A673 (cell line): Measurements from ENCODE around the gene YBX3. TPM values are rescaled to one million over a fixed set of nuclear protein-coding genes. Genes with fewer than 3 reads are reported as not detected.

Source experiments
- BruUV-seq: library from RNA; stranded (reverse); fragments of 400-500 nt; replicated peaks from 2 replicates; lab custom pipeline; 2021; lab: Mats Ljungman, UMichigan
- CTCF ChIA-PET: fragments of 300-600 bp; sonication (Branson Sonifier 250); formaldehyde crosslinking; loops from one replicate; lab custom pipeline; 2022; ENCODE audit warnings: antibody characterized with exemption; lab: Charles Lee
- POLR2A ChIA-PET: fragments of 300-600 bp; sonication (Branson Sonifier 250); formaldehyde crosslinking; loops from one replicate; lab custom pipeline; 2022; ENCODE audit warnings: antibody characterized with exemption; ENCODE audit not compliant: low non-redundant PET; lab: Charles Lee
- DNase-seq: peaks from one replicate; pipeline ENCODE4 v3.0.0-alpha.2; 2015; ENCODE audit warnings: low spot score
- H3K27ac ChIP-seq: fragments of 200-600 bp; sonication (generic); 2 replicates; pipeline ENCODE4 v1.5.1; 2016; ENCODE audit warnings: mixed run types, low read depth, mild to moderate bottlenecking, mixed read lengths, antibody characterized with exemption, low read length; ENCODE audit not compliant: poor library complexity, severe bottlenecking
- H3K27me3 ChIP-seq: fragments of 200-600 bp; sonication (generic); replicated peaks from 2 replicates; pipeline ENCODE4 v1.6.1; 2017; ENCODE audit warnings: mixed run types, low read depth, mild to moderate bottlenecking, mixed read lengths, antibody characterized with exemption, low read length; ENCODE audit not compliant: insufficient read depth, poor library complexity
- H3K36me3 ChIP-seq: fragments of 200-600 bp; sonication (generic); 2 replicates; pipeline ENCODE4 v1.6.1; 2016; ENCODE audit warnings: mixed run types, mild to moderate bottlenecking, mixed read lengths, antibody characterized with exemption, low read length; ENCODE audit not compliant: insufficient read depth, poor library complexity, severe bottlenecking
- H3K4me1 ChIP-seq: fragments of 200-600 bp; sonication (generic); 2 replicates; pipeline ENCODE4 v1.6.1; 2017; ENCODE audit warnings: mixed run types, mild to moderate bottlenecking, mixed read lengths, antibody characterized with exemption, low read length; ENCODE audit not compliant: insufficient read depth, poor library complexity, severe bottlenecking
- H3K4me3 ChIP-seq: fragments of 200-600 bp; sonication (generic); 2 replicates; pipeline ENCODE4 v1.5.1; 2016; ENCODE audit warnings: low read depth, mixed run types, mild to moderate bottlenecking, mixed read lengths, low read length; ENCODE audit not compliant: poor library complexity, severe bottlenecking
- H3K9me3 ChIP-seq: fragments of 200-600 bp; sonication (generic); 2 replicates; pipeline ENCODE4 v1.6.1; 2016; ENCODE audit warnings: mixed run types, low read depth, mild to moderate bottlenecking, mixed read lengths, antibody characterized with exemption, low read length; ENCODE audit not compliant: poor library complexity, severe bottlenecking
- EZH2 ChIP-seq: fragments of 200-600 bp; sonication (generic); IDR thresholded peaks from 2 replicates; pipeline ENCODE4 v1.6.1; 2017; ENCODE audit warnings: borderline replicate concordance, low read depth, mild to moderate bottlenecking, mixed read lengths, antibody characterized with exemption, low read length; ENCODE audit not compliant: poor library complexity, severe bottlenecking
- intact Hi-C: fragments of 100-400 bp; cut with micrococcal nuclease; formaldehyde crosslinking; loops from one replicate; pipeline ENCODE4 v1.10.0; 2022; ENCODE audit not compliant: unreplicated experiment
- total RNA-seq: library from RNA; stranded (reverse); gene quantifications from 2 replicates; pipeline ENCODE4 v1.2.3, GENCODE V29; 2021
- TF ChIP-seq, protein P1 (sequence below): fragments of 300-800, 200-600 bp; sonication (generic); conservative IDR thresholded peaks from 2 replicates; pipeline ENCODE4 v1.5.1; 2017; ENCODE audit warnings: low read depth, mild to moderate bottlenecking, antibody characterized with exemption, low read length, moderate library complexity, mixed read lengths

The YBX3 gene
- total RNA-seq, 1 experiment from 2014 or later, result 288 TPM

DNA sequence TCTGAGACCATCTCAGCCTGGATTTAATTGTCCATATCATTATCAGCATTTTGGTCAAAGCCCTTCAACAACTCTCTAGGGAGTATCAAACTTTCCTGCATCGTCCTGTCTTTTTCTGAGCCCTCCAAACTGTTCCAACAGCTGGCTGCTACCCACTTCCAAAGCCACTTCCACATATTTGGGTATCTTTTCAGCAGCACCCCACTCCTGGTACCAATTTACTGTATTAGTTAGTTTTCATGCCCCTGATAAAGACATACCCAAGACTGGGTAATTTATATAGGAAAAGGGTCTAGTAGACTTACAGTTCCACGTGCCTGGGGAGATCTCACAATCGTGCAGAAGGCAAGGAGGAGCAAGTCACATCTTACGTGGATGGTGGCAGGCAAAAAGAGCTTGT, 33.1 kb upstream of the YBX3 start:
- H3K27me3 ChIP-seq, result peaks cover 24% of the 10 kb centered on the region
- intact Hi-C loops, result no loop called here
- H3K9me3 ChIP-seq, result peaks cover 11% of the 10 kb centered on the region
- no peaks in the 10 kb centered on the region for H3K36me3 ChIP-seq
- H3K27ac ChIP-seq, result no peak overlapping the region
- no peaks in the 10 kb centered on the region for H3K4me1 ChIP-seq
- H3K4me3 ChIP-seq, result no peak overlapping the region
- no peak for DNase-seq
- POLR2A ChIA-PET, result no interaction called here
- TF ChIP-seq, protein P1, sequence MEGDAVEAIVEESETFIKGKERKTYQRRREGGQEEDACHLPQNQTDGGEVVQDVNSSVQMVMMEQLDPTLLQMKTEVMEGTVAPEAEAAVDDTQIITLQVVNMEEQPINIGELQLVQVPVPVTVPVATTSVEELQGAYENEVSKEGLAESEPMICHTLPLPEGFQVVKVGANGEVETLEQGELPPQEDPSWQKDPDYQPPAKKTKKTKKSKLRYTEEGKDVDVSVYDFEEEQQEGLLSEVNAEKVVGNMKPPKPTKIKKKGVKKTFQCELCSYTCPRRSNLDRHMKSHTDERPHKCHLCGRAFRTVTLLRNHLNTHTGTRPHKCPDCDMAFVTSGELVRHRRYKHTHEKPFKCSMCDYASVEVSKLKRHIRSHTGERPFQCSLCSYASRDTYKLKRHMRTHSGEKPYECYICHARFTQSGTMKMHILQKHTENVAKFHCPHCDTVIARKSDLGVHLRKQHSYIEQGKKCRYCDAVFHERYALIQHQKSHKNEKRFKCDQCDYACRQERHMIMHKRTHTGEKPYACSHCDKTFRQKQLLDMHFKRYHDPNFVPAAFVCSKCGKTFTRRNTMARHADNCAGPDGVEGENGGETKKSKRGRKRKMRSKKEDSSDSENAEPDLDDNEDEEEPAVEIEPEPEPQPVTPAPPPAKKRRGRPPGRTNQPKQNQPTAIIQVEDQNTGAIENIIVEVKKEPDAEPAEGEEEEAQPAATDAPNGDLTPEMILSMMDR, result no peak
- TF ChIP-seq EZH2, result no peak
- CTCF ChIA-PET, result interaction anchor here (0.5 kb wide), 1 partner anchor 1618 kb away, joined by 4 read pairs; no protein-coding TSS in a partner anchor
- no TSS peak for BruUV-seq

DNA sequence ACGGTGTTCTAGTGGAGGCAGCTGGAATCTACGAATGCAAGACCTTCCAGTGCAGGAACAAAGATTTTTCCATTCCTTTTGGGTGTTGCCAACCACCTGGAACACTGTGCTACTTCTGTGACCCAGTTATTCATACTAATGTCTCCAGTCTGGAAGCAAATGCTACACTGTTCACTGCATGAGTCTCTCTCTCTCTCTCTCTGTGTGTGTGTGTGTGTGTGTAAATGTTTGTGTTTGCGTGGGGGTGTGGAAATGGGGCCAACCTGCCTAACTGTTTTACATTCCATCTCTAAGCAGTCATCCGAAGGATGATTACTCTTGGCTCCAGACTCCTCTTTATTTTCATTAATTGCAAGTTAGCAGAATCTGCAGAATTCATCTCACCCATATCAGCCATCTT, 29.9 kb upstream of the YBX3 start:
- POLR2A ChIA-PET, result no interaction called here
- Histone ChIP-seq H3K36me3 (no peaks in the 10 kb centered on the region), H3K4me3 (no peak overlapping the region), H3K27ac (no peak overlapping the region), H3K27me3 (no peaks in the 10 kb centered on the region), H3K9me3 (peaks cover 11% of the 10 kb centered on the region), H3K4me1 (no peaks in the 10 kb centered on the region)
- no peak for TF ChIP-seq EZH2
- TF ChIP-seq, protein P1, result no peak
- DNase-seq, result no peak
- intact Hi-C loops, result loop anchor here (5.0 kb wide), 1 partner anchor 516 kb away; no protein-coding TSS in a partner anchor
- no TSS peak for BruUV-seq
- CTCF ChIA-PET, result no interaction called here

DNA sequence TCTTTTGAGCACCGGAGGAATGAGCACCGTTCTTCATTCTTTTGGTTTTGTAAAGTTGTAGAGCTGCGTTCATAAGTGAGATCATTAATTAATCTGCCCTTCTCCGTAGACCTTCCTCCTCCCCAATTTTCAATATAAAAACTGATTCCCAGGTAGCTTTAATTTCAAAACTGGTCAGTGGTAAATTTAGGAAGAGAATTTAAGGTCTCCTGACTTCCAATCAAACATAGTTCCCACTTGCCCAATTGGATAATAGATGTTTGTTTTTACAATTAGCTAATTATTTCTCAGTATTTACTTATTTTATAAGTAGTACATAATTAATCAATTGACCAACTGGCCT, 27.2 kb upstream of the YBX3 start:
- Histone ChIP-seq H3K4me1 (no peaks in the 10 kb centered on the region), H3K4me3 (no peak overlapping the region), H3K36me3 (no peaks in the 10 kb centered on the region), H3K27ac (no peak overlapping the region), H3K27me3 (no peaks in the 10 kb centered on the region), H3K9me3 (no peaks in the 10 kb centered on the region)
- no TSS peak for BruUV-seq
- intact Hi-C loops, result loop anchor here (5.0 kb wide), 1 partner anchor 513 kb away; no protein-coding TSS in a partner anchor
- TF ChIP-seq EZH2, result no peak
- TF ChIP-seq, protein P1, result peak; percentile 3; the same call in 1 of the 2 replicates
- POLR2A ChIA-PET, result no interaction called here
- DNase-seq, result no peak
- CTCF ChIA-PET, result interaction anchor here (0.7 to 1.0 kb wide), 2 partner anchors 17 to 30 kb away, joined by 3 read pairs; no protein-coding TSS in a partner anchor
